Measurements from ENCODE around the gene TEK.

The TEK gene

DNA sequence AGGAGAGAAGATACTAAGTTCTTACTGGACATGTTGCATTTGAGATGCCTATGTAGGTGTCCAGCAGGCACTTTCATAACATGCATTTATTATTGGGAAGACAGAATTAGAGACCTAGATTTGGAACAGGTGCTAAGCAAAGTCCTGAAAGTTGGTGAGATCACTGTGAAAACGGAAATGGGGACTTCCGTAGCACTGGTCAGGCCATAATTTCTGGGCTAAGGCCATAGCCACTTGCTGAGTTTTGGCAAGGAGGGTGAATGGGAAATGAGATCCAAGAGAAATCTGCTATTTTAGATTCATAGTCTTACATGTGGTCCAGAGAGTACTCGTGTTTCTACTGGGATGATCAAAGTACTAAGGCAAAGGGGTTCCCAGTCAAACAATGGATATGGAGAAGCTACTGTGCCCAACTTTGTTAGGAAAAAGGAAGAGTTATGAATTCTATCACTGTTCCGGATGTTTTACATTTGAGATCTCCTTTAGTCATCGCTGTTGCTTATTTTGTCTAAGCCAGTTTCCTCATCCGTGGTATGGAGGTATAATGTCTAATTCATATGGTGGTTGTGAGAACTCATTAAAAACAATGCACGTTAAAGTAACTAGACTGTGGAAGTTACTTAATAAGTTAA lies 33.4 kb downstream of the TEK start:
- in situ Hi-C loops (cut with HindIII; ENCODE audit: low pct_unique_long_range_greater_than_20kb, low sequenced_read_pairs): no loop called here
- no peak for DNase-seq (ENCODE audit: low read depth in 1 of 2, low spot score in 1 of 2)
- TF ChIP-seq JUND (IDR thresholded peaks at IDR 0.05; ENCODE audit: low read depth): no peak

DNA sequence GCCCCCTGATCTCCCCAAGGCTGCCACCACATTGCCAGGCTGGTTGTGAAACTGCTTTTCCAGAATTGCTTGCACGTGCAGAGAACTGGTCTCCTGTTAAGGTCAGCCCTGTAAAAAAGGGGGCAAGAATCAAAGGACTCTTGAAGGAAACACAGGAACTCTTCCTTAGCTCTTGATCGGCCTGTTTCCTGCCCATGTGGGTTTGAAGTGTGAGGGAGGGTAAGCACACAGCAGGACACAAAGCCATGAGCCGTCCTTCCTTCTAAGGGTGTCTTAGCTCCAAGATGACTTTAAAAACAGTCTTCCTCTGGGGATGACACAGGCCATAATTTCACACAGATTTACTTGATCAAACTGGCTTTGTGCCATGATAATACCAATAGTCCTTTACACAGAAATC lies 36.1 kb downstream of the TEK start:
- no peak for TF ChIP-seq JUND (IDR thresholded peaks at IDR 0.05; ENCODE audit: low read depth)
- in situ Hi-C loops (cut with HindIII; ENCODE audit: low pct_unique_long_range_greater_than_20kb, low sequenced_read_pairs): no loop called here
- no peak for DNase-seq (ENCODE audit: low read depth in 1 of 2, low spot score in 1 of 2)

DNA sequence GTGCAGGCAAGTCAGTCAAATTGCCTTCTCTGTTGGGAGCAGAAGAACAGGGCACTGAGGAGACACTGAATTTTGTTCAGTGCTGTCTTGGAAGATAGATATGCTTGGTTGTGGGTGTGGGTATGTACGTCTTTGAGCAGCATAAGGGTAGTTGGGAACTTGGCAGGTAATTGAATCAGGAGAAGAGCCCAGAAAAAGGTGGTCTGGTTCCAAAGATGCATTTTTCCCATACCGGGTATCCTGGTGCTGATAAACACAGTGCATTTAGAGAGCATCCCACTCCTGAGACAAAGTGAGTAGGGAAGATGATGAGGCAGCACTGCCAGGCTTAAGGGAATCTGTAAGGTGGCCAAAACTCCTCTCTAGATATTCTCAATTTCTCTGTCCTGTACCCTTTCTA lies 40.6 kb downstream of the TEK start:
- no peak for TF ChIP-seq JUND (IDR thresholded peaks at IDR 0.05; ENCODE audit: low read depth)
- in situ Hi-C loops (cut with HindIII; ENCODE audit: low pct_unique_long_range_greater_than_20kb, low sequenced_read_pairs): no loop called here
- no peak for DNase-seq (ENCODE audit: low read depth in 1 of 2, low spot score in 1 of 2)

DNA sequence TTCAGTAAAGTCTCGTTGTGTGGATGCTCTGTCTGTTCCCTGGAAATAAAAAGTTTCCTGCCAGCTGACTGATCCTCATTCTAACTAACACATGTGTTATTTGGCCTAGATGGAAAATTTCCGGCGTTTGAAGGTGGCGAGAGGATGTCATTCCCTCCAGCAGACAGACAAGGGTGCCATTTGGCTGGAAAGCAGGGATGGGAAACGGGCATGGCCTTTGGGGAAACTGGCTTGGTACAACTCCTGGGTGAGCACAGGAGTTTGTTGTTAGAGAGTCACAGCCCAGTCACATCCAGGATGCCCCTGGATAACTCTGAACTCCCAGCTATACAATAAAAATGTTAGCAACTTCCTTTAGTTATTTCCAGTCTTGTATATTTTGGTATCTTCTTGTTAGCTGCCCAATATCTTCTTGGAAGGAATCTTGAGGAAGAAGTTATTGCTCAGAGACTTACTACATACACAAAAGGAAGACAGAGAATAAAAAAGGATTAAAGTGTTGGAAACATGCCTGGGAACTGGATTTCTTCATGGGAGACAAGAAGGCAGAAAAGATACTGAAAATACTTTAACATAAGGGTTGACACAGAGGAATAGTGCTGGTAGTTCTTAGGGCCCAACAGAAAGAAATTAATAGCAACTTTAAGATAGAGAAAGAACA lies 41.9 kb downstream of the TEK start:
- no peak for DNase-seq (ENCODE audit: low read depth in 1 of 2, low spot score in 1 of 2)
- no peak for TF ChIP-seq JUND (IDR thresholded peaks at IDR 0.05; ENCODE audit: low read depth)
- in situ Hi-C loops (cut with HindIII; ENCODE audit: low pct_unique_long_range_greater_than_20kb, low sequenced_read_pairs): no loop called here

DNA sequence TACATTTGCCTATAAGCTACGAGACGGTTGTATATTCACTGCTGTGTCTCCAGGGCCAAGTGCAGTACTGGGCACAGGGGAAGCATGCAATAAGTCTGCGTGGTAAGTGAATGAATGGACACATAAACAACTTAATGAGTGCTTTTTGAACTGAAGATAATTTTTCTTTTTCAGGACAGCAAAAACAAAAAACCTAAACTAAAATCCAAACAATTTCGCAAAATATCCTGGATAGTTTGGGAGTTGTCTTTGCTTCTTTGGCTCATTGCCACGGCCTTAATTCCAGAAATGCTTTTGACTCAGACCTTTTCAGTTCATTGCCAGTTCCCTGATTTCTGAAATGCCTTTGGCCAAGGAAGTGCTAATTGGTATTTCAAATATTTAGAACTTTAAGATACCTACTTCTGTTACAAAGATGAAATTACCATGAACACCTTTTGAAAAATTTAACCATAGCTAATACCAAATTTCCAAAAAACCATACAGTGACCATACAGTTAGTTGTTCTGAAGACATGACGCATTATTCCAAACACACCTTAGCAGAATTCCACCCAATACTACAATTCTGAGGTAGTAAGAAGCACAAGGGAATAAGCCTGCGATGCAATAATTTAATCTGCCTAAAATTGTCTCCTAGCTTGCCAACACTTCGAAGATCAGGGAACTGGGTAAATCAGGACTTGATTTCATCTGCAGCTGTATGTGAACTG lies 42.8 kb downstream of the TEK start:
- no peak for TF ChIP-seq JUND (IDR thresholded peaks at IDR 0.05; ENCODE audit: low read depth)
- in situ Hi-C loops (cut with HindIII; ENCODE audit: low pct_unique_long_range_greater_than_20kb, low sequenced_read_pairs): no loop called here
- peak in 1 of 2 experiments; percentile 5 for DNase-seq (ENCODE audit: low read depth in 1 of 2, low spot score in 1 of 2)

DNA sequence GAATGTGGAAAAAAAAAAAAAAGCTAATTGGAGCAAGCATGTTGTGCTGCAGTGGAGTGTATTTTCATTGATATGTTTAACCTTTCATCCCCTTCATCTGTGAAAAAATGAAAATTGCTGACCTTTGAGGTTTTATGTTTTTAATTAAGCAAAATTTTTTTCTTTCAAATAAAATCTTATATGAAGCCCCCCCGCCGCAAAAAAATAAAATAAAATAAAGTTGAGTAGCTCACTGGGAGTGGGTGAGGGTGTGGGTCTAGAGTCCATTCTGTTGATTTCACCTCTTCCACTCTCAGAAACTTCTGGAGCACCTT lies 43.3 kb downstream of the TEK start:
- in situ Hi-C loops (cut with HindIII; ENCODE audit: low pct_unique_long_range_greater_than_20kb, low sequenced_read_pairs): no loop called here
- no peak for DNase-seq (ENCODE audit: low read depth in 1 of 2, low spot score in 1 of 2)
- no peak for TF ChIP-seq JUND (IDR thresholded peaks at IDR 0.05; ENCODE audit: low read depth)

DNA sequence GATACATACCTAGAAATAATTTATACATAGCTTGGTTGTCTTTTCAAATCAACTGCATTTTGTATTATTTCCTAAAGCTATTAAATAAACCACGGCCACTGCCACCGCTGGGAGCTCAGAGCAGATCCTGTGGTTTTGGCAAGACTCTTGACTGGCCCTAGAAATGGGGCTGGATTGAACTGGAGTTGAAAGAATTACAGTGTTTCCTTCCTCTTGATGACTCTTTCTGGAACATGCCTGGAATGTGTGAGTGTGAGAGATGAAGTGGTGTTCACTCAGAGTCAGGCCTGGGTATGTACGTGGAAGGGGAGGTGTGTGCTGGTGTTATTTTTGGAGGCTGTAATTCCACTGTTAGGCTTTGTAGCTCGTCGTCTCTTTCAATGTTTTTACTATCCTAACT lies 45.9 kb downstream of the TEK start:
- in situ Hi-C loops (cut with HindIII; ENCODE audit: low pct_unique_long_range_greater_than_20kb, low sequenced_read_pairs): no loop called here
- DNase-seq (ENCODE audit: low read depth in 1 of 2, low spot score in 1 of 2): no peak
- no peak for TF ChIP-seq JUND (IDR thresholded peaks at IDR 0.05; ENCODE audit: low read depth)

DNA sequence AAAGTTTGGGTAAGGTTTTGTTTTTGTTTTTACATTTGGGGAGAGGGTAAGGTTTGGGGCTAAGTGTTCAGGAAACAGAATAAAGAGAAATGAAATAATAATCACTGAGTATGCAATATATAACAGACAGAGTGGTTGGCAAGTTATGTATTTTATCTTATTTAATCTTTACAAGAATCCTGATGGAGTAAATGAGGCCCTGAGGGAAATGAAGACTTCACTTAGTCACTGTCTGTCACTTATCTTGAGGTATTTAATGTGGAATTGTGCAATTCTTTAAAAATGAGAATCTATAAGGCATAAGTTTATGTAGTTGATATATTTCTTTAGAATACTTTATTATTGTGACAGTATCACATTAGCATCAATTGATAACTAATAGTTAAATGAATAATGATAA lies 48.1 kb downstream of the TEK start:
- no peak for TF ChIP-seq JUND (IDR thresholded peaks at IDR 0.05; ENCODE audit: low read depth)
- in situ Hi-C loops (cut with HindIII; ENCODE audit: low pct_unique_long_range_greater_than_20kb, low sequenced_read_pairs): no loop called here
- DNase-seq (ENCODE audit: low read depth in 1 of 2, low spot score in 1 of 2): no peak

DNA sequence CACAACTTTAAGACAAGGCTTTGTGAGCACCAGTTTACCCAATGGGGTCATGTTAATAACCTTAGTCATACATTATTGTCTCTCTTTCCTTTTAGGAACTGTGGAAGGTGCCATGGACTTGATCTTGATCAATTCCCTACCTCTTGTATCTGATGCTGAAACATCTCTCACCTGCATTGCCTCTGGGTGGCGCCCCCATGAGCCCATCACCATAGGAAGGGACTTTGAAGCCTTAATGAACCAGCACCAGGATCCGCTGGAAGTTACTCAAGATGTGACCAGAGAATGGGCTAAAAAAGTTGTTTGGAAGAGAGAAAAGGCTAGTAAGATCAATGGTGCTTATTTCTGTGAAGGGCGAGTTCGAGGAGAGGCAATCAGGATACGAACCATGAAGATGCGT lies 48.7 kb downstream of the TEK start:
- no peak for DNase-seq (ENCODE audit: low read depth in 1 of 2, low spot score in 1 of 2)
- in situ Hi-C loops (cut with HindIII; ENCODE audit: low pct_unique_long_range_greater_than_20kb, low sequenced_read_pairs): no loop called here
- no peak for TF ChIP-seq JUND (IDR thresholded peaks at IDR 0.05; ENCODE audit: low read depth)

DNA sequence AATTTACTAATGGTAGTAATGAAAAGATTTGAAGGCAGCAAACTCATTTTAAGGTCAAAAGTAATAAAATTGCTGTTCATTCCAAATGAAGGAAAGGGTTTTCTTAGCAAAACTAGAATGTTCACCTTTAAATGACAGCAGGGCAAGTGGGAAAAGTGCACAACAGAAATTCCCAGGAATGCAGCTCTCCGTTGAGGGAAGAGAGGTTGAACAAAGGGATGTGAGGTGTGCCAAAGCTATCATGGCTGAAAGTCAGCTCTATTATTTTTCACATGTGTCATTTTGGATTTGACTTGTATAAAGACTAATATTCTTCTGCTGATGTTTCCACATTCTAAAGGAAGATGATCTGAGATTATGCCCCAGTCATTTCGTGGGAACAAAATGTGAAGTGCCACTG lies 51.6 kb downstream of the TEK start:
- in situ Hi-C loops (cut with HindIII; ENCODE audit: low pct_unique_long_range_greater_than_20kb, low sequenced_read_pairs): no loop called here
- no peak for TF ChIP-seq JUND (IDR thresholded peaks at IDR 0.05; ENCODE audit: low read depth)
- DNase-seq (ENCODE audit: low read depth in 1 of 2, low spot score in 1 of 2): no peak

DNA sequence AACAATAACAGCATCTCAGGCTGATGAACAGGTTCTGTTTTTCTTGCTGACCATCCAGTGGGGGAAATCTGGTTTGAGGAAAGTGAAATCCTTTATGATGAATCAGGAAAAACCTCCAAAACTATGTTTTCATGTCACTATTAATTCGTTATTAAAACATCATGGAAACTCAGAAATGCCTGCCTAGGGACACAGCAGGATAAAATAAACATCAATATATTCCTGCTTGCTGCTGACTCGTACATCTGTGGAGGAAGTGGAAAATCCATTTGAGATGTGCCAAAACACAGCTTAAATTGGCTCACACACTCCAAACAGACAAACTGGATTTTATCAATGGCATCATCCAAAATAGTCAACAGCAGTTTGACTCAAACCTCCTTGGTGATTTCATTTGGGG lies 53.0 kb downstream of the TEK start:
- DNase-seq (ENCODE audit: low read depth in 1 of 2, low spot score in 1 of 2): peak in 1 of 2 experiments; percentile 6

DNA sequence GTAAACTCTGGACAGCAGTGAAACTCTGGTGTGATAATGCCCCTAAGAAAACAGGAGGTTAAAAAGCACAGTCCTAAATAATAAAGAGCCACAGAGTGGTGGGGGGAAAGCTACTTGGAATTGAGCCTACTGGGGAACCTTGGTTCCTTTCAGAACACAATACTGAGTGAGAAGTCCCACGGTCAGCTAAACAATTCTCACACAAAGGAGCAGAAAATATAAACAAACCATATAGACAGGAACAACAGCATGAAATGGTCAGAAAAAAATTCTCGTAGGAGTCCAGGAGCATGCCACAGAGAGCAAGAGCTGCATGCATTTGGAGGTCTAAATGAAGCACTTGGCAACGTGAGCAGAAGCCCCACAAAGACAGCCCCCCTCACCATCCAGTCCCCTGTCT lies 56.0 kb downstream of the TEK start:
- in situ Hi-C loops (cut with HindIII; ENCODE audit: low pct_unique_long_range_greater_than_20kb, low sequenced_read_pairs): no loop called here
- TF ChIP-seq JUND (IDR thresholded peaks at IDR 0.05; ENCODE audit: low read depth): no peak
- no peak for DNase-seq (ENCODE audit: low read depth in 1 of 2, low spot score in 1 of 2)

More for the DNA sequence above, 53.0 kb downstream of the TEK start:
- in situ Hi-C loops (cut with HindIII; ENCODE audit: low pct_unique_long_range_greater_than_20kb, low sequenced_read_pairs): no loop called here
- no peak for TF ChIP-seq JUND (IDR thresholded peaks at IDR 0.05; ENCODE audit: low read depth)

DNA sequence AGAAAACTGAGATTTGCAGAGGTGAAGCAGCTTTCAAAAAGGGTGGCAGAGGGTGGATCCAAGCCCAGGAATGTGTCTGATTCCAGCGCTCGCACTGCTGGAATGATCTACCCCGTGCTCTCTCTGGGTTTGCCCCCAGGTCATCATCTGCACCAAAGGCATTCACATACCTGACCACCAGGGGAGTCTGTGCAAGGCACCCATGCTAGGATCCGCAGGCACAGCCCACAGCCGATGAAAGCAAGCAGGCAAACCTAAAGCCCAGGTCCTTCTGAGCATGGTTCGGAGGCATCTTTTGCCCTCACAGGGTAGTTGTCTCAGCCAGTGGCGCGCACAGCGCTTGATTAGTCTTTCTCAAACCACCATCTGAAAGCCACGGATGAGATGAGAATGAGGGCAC lies 56.6 kb downstream of the TEK start:
- no peak for TF ChIP-seq JUND (IDR thresholded peaks at IDR 0.05; ENCODE audit: low read depth)
- in situ Hi-C loops (cut with HindIII; ENCODE audit: low pct_unique_long_range_greater_than_20kb, low sequenced_read_pairs): no loop called here

More for the DNA sequence above, 56.6 kb downstream of the TEK start:
- DNase-seq (ENCODE audit: low read depth in 1 of 2, low spot score in 1 of 2): peak in 1 of 2 experiments; percentile 31

Data from T47D (cell line).